Nephron progenitor cell (in vitro differentiated cells): ENCODE data around the gene PRAMEF15.
A peak's percentile ranks its signal among the peaks of the same experiment; 100 is the strongest.
"Not testable (repeated sequence)": the region's sequence is repeated elsewhere in the genome, so short reads cannot be mapped to it uniquely, and the experiment has no call there.

Experiments
- DNase-seq: peaks from one replicate; pipeline ENCODE4 v3.0.0; 2021
- H3K27ac Mint-ChIP-seq: 2 replicates; pipeline ENCODE4 v1.8.0; 2021; ENCODE audit warnings: mild to moderate bottlenecking, moderate library complexity, mixed read lengths
- H3K27me3 Mint-ChIP-seq: 2 replicates; pipeline ENCODE4 v1.8.0; 2021; ENCODE audit warnings: mild to moderate bottlenecking, low read depth, mixed read lengths; ENCODE audit not compliant: poor library complexity
- H3K36me3 Mint-ChIP-seq: 2 replicates; pipeline ENCODE4 v1.8.0; 2021; ENCODE audit warnings: low read depth, mixed read lengths
- H3K4me1 Mint-ChIP-seq: 2 replicates; pipeline ENCODE4 v1.8.0; 2021; ENCODE audit warnings: mixed read lengths
- H3K4me3 Mint-ChIP-seq: 2 replicates; pipeline ENCODE4 v1.8.0; 2021; ENCODE audit warnings: mild to moderate bottlenecking, moderate library complexity, mixed read lengths
- H3K9me3 Mint-ChIP-seq: 2 replicates; pipeline ENCODE4 v1.8.0; 2021; ENCODE audit warnings: mild to moderate bottlenecking, moderate library complexity, mixed read lengths

The PRAMEF15 gene

DNA sequence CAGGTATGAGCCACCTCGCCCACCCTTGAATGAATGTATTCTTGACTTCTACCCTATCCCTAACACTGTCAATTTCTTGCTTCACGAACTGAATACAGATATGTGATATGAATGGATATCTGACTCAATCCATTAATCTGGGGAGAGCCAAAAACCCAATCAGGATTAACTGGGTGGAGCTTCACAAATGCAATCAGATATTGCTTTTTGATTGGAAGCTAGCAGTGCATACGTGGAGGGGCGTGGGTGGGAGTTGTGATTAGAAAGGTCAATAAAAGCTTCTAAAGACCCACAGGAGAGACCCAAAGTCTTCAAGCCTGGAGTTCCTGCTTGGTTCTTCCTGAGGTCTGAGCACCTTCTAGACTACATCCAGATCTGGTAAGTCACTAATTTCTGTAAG is at the start of gene PRAMEF15:
Gene PRAMEF15, plus strand, starts transcription at position 301 of the 400 bp plus-strand sequence. CDS start 2,827 bp downstream, outside the sequence.
- H3K4me1 Mint-ChIP-seq, H3K4me3 Mint-ChIP-seq, H3K27ac Mint-ChIP-seq, H3K36me3 Mint-ChIP-seq, H3K27me3 Mint-ChIP-seq, DNase-seq: not testable (repeated sequence)
- peaks cover 32% of the 10 kb centered on the region for H3K9me3 Mint-ChIP-seq

DNA sequence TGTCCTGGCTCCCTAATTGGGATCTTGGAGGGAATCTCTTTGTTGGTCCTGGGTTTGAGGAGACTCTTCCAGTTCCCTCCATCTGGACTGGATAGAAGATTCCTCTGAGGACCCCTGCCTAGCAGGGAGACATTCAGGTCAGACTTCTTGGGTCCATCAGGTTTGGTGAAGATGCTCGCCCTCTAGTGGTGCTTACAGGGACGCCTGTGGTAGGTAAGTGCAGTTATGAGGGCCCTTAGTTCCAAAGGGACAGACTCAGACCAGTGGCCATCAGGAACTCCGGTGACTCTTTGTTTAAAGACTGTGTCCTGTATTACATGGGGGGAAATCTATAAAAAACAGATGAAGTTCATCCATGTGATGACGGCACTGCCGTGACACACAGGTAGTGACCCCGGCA is 38.4 kb upstream of the PRAMEF15 start:
- not testable (repeated sequence) for H3K27me3 Mint-ChIP-seq, H3K36me3 Mint-ChIP-seq, H3K9me3 Mint-ChIP-seq, DNase-seq, H3K4me3 Mint-ChIP-seq, H3K27ac Mint-ChIP-seq, H3K4me1 Mint-ChIP-seq

DNA sequence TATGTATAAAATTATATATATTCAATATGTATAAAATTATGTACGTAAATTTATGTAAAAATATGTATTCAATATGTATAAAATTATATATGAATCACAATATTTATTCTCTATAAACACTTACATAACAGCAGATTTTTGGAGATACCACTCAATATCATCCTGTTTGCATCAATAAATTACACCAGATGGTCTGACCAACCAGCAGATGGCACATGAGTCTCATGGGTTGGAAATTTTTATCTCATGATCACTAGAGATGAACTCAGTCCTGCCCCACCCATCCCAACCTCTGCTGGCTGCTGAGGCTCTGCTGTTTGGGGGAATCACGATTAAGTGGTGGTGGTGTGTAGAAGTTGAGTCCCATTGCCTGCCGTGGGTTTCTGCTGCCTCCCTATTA is 35.8 kb upstream of the PRAMEF15 start:
- H3K27ac Mint-ChIP-seq, DNase-seq, H3K4me3 Mint-ChIP-seq, H3K27me3 Mint-ChIP-seq, H3K36me3 Mint-ChIP-seq, H3K4me1 Mint-ChIP-seq, H3K9me3 Mint-ChIP-seq: not testable (repeated sequence)

DNA sequence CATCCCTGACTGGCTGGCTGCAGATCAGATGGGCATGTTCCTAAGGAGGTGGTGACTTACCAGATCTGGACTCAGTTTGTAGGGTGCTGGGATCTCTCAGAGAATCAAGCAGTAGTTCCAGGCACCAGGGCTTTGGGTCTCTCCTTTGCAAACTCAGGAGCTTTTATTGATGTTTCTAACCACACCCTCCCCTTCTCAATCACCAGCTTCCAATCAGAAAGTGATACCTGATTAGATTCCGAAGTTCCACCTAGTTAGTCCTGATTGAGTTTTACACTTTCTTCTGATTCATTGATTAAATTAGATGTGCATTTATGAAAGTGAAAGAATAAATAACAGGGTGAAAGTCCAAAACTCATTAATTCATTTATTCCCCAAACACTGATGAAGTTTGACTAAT is 30.3 kb upstream of the PRAMEF15 start, which contains the start of gene PRAMEF8:
Gene PRAMEF8, minus strand, starts transcription at position 101 of the 400 bp plus-strand sequence. CDS start 1,046 bp downstream, outside the sequence.
- H3K9me3 Mint-ChIP-seq, DNase-seq, H3K4me3 Mint-ChIP-seq, H3K27ac Mint-ChIP-seq, H3K27me3 Mint-ChIP-seq, H3K36me3 Mint-ChIP-seq, H3K4me1 Mint-ChIP-seq: not testable (repeated sequence)

DNA sequence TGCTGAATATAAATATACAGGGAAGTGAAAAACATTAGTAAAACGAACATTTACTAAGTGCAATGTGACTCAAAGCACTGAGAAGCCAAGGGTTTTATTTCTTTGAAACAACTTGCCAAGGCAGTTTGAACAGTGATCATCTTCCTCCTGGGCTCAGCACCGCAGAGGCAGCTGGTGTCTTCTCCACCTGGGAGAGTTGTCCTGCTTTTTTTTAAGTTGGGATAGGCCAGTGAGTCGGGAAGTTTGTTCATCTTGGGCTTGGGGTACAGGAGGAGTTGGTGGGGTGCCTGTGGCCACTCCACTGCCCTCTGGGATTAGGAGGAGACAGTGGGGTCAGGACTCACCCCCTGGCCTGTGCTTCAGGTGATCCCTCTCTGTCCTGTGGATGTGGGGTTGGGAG is 26.4 kb upstream of the PRAMEF15 start:
- not testable (repeated sequence) for H3K4me1 Mint-ChIP-seq, H3K9me3 Mint-ChIP-seq, H3K4me3 Mint-ChIP-seq, H3K27ac Mint-ChIP-seq, H3K27me3 Mint-ChIP-seq, H3K36me3 Mint-ChIP-seq, DNase-seq

DNA sequence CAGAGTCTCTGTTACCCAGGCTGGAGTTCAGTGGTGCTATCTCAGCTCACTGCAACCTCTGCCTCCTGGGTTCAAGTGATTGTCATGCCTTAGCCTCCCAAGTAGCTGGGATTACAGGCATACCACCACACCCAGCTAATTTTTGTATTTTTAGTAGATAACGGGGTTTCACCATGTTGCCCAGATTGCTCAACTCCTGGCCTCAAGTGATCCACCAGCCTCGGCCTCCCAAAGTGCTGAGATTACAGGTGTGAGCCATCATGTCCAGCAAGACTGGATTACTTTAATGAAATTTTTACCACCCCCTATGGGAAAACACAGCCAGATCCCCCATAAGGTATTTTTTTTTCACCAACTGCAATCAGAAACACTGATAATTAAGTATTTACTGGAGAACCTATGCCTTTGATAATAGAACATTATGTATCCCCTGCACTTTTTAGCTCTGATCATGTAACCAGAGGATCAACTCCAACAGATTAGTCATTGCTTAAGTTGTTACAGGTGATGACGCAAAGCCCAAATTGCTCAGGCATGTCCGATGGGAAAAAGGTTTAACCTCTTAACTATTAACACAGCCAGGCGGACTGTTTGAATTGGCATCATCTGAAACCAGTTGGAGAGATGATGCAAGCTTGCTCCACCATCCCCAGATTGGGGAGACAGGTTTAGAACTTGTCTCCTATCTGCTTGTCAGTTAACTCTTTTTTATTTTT is 18.0 kb upstream of the PRAMEF15 start:
- H3K27me3 Mint-ChIP-seq, H3K4me1 Mint-ChIP-seq, H3K4me3 Mint-ChIP-seq, H3K27ac Mint-ChIP-seq, H3K9me3 Mint-ChIP-seq, H3K36me3 Mint-ChIP-seq, DNase-seq: not testable (repeated sequence)

DNA sequence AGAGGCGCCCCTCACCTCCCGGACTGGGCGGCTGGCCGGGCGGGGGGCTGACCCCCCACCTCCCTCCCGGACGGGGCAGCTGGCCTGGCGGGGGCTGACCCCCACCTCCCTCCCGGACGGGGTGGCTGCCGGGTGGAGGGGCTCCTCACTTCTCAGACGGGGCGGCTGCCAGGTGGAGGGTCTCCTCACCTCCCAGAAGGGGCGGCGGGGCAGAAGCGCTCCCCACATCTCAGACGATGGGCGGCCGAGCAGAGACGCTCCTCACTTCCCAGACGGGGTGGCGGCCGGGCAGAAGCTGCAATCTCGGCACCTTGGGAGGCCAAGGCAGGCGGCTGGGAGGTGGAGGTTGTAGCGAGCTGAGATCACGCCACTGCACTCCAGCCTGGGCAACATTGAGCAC is 16.7 kb upstream of the PRAMEF15 start:
- H3K27me3 Mint-ChIP-seq, DNase-seq, H3K4me3 Mint-ChIP-seq, H3K9me3 Mint-ChIP-seq, H3K4me1 Mint-ChIP-seq, H3K27ac Mint-ChIP-seq, H3K36me3 Mint-ChIP-seq: not testable (repeated sequence)

DNA sequence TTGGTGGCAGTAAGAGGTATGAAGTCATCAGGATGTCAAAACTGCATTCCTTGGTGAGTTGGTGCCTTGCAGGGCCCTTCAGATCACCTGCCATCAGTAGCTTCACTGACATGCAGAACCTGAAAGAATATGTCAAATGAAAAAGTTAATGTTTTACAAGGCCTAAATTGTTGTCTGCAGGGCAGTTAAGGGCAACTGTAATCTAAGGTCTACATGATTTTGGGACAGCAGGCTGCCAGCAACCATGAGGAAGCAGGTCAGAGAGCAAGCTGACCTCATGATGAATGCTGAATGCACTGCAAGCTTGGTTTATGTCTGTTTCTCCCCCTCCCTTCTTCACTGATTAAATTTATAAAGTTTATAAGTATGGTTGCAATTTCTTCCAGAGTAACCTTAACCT is 13.2 kb upstream of the PRAMEF15 start:
- not testable (repeated sequence) for H3K4me3 Mint-ChIP-seq, H3K9me3 Mint-ChIP-seq, H3K36me3 Mint-ChIP-seq, H3K4me1 Mint-ChIP-seq, H3K27ac Mint-ChIP-seq, DNase-seq, H3K27me3 Mint-ChIP-seq

DNA sequence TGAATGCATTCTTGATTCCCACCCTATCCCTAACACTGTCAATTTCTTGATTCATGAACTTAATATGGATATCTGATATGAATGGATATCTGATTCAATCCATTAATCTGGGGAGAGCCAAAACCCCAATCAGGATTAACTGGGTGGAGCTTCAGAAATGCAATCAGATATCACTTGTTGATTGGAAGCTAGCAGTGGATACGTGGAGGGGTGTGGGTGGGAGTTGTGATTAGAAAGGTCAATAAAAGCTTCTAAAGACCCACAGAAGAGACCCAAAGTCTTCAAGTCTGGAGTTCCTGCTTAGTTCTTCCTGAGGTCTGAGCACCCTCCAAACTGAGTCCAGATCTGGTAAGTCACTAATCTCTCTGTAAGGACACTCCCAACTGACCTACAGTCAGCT is 12.1 kb upstream of the PRAMEF15 start, which contains the start of gene PRAMEF33:
Gene PRAMEF33, plus strand, starts transcription at position 301 of the 400 bp plus-strand sequence. CDS start 2,416 bp downstream, outside the sequence.
- H3K9me3 Mint-ChIP-seq, H3K4me3 Mint-ChIP-seq, DNase-seq, H3K27ac Mint-ChIP-seq, H3K27me3 Mint-ChIP-seq, H3K4me1 Mint-ChIP-seq, H3K36me3 Mint-ChIP-seq: not testable (repeated sequence)

DNA sequence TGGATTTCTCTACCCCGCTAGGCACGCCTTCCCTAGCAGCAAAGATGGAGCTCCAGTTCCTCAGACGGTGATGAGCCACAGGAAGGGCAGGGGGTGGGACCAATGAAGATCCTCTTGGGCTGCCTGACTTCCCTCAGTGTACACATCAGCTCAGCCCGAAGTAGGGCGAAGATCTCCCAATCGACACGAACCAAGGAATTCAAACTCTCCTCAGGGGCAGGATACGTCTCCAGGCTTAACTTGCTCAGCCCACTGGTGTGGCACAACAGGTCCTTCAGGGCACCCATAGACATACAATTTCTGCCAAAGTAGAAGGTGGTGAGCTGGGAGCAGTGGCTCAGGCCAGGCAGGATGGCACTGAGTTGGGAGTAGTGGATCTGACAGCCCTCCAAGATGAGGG is 27.1 kb downstream of the PRAMEF15 start:
- not testable (repeated sequence) for H3K4me1 Mint-ChIP-seq, H3K4me3 Mint-ChIP-seq, H3K27ac Mint-ChIP-seq, H3K36me3 Mint-ChIP-seq, DNase-seq, H3K27me3 Mint-ChIP-seq
- H3K9me3 Mint-ChIP-seq = peaks cover 32% of the 10 kb centered on the region

DNA sequence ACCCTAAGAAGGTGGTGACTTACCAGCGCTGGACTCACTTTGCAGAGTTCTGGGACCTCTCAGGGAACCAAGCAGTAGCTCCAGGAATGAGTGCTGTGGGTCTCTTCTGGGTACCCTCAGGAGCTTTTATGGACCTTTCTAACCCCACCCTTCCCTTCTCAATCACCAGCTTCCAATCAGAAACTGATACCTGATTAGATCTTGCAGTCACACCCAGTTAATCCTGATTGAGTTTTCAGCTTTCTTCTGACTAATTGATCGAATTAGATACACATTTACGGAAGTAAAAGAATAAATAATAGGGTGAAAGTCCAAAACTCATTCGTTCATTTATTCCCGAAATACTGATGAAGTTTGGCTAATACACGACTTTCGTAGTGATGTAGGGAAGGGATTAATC is 31.7 kb downstream of the PRAMEF15 start, which contains the start of gene PRAMEF14:
Gene PRAMEF14, minus strand, starts transcription at position 101 of the 400 bp plus-strand sequence. CDS start 1,820 bp downstream, outside the sequence.
- DNase-seq, H3K4me3 Mint-ChIP-seq, H3K27ac Mint-ChIP-seq, H3K27me3 Mint-ChIP-seq, H3K4me1 Mint-ChIP-seq, H3K36me3 Mint-ChIP-seq: not testable (repeated sequence)
- peaks cover 26% of the 10 kb centered on the region for H3K9me3 Mint-ChIP-seq

DNA sequence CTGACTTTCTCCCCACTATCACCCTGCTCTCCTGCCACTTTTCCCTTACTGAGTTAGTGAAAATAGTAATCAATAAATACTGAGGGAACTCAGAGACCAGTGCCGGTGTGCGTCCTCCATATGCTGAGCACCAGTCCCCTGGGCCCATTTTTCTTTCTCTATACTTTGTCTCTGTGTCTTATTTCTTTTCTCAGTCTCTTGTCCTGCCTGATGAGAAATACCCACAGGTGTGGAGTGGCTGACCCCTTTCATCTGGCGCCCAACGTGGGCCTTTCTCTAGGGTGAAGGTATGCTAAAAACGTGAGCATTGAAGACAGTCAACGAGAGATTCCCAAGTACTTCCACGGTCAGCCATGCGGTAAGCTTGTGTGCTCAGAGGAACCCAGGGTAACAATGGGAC is 38.1 kb downstream of the PRAMEF15 start:
- H3K4me1 Mint-ChIP-seq, H3K27ac Mint-ChIP-seq, H3K36me3 Mint-ChIP-seq, H3K27me3 Mint-ChIP-seq, H3K4me3 Mint-ChIP-seq: not testable (repeated sequence)
- peak; percentile 5 for DNase-seq
- peaks cover 16% of the 10 kb centered on the region for H3K9me3 Mint-ChIP-seq

DNA sequence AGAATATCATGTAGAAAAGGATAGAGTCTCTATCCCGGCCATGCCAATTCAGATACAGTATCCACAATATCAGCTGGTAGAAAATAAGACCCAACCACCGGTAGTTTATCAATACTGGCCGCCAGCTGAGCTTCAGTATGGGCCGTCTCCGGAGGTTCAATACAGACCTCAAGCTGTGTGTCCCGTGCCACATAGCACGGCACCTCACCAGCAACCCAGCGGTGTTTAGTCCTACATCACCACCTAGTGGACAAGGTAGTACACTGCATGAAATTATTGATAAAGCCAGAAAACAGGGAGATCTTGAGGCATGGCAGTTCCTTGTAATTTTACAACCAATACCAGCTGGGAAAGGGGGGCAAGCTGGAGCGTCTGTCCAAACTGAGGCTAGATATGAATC is 39.1 kb downstream of the PRAMEF15 start:
- not testable (repeated sequence) for H3K27ac Mint-ChIP-seq

More for the DNA sequence above, 39.1 kb downstream of the PRAMEF15 start:
- not testable (repeated sequence) for H3K4me1 Mint-ChIP-seq, H3K4me3 Mint-ChIP-seq, H3K27me3 Mint-ChIP-seq, H3K36me3 Mint-ChIP-seq, DNase-seq
- H3K9me3 Mint-ChIP-seq = peaks cover 16% of the 10 kb centered on the region
